Stomach (tissue), 4 donors: Measurements from ENCODE around the gene TBC1D3B.
"Not testable (repeated sequence)": the region's sequence is repeated elsewhere in the genome, so short reads cannot be mapped to it uniquely, and the experiment has no call there.

ENCODE experiments used
- CTCF ChIP-seq, 7 experiments: fragments of 450-650 bp in 4 of 7; fragments of 200-600 bp in 3 of 7; sonication (generic) in 3 of 7; IDR thresholded peaks; one replicate each; pipeline ENCODE4 v1.5.1; 2016 to 2019; ENCODE audit warnings: antibody characterized with exemption in 7 of 7, control low read depth in 2 of 7, mild to moderate bottlenecking in 1 of 7
- POLR2AphosphoS5 ChIP-seq, 3 donors: sonication (generic); formaldehyde crosslinking; IDR thresholded peaks; one replicate each; pipeline ENCODE4 v1.6.1; 2016; ENCODE audit warnings: antibody characterized with exemption in 3 of 3

- TF ChIP-seq CTCF, POLR2AphosphoS5 (IDR thresholded peaks at IDR 0.05): not testable (repeated sequence)
These were observed 18.5 kb upstream of the TBC1D3B start for GRCh38 chr17:36194832-36195433.
